ENCODE data around the gene MRM2.
A peak's percentile ranks its signal among the peaks of the same experiment; 100 is the strongest.

The MRM2 gene

GRCh38 chr7:2245883-2246675 lies 4.1 kb upstream of the MRM2 start:
- no peak for DNase-seq

- DNase-seq: no peak
These were observed 2.5 kb upstream of the MRM2 start for GRCh38 chr7:2244404-2244995.

GRCh38 chr7:2243458-2243857 lies 1.5 kb upstream of the MRM2 start:
- DNase-seq: no peak

- DNase-seq: no peak
These were observed 780 bp upstream of the MRM2 start for GRCh38 chr7:2242541-2243429.

GRCh38 chr7:2239242-2239641 lies 2.8 kb downstream of the MRM2 start:
- no peak for DNase-seq

GRCh38 chr7:2237109-2237602 lies 4.8 kb downstream of the MRM2 start:
- no peak for DNase-seq

- no peak for DNase-seq
These were observed 8.1 kb downstream of the MRM2 start for GRCh38 chr7:2233926-2234325.

GRCh38 chr7:2232766-2233520 lies 9.1 kb downstream of the MRM2 start, which contains the start of gene MAD1L1:
Gene MAD1L1, minus strand, starts transcription at chr7:2232945. Its CDS starts 2,812 bp downstream, at chr7:2230133.
- DNase-seq: peak; percentile 65 to 91

- DNase-seq: no peak
These were observed 9.8 kb downstream of the MRM2 start for GRCh38 chr7:2231992-2232765.

GRCh38 chr7:2230882-2231281 lies 11.1 kb downstream of the MRM2 start:
- no peak for DNase-seq

GRCh38 chr7:2230226-2230625 lies 11.8 kb downstream of the MRM2 start:
- DNase-seq: no peak

GRCh38 chr7:2229467-2229866 lies 12.5 kb downstream of the MRM2 start:
- DNase-seq: no peak

- no peak for DNase-seq
These were observed 13.1 kb downstream of the MRM2 start for GRCh38 chr7:2228921-2229320.

- DNase-seq: no peak
These were observed 14.3 kb downstream of the MRM2 start for GRCh38 chr7:2227699-2228098.

GRCh38 chr7:2225830-2226229 lies 16.2 kb downstream of the MRM2 start:
- DNase-seq: no peak

- no peak for DNase-seq
These were observed 16.7 kb downstream of the MRM2 start for GRCh38 chr7:2225336-2225735.

- DNase-seq: no peak
These were observed 17.1 kb downstream of the MRM2 start for GRCh38 chr7:2224934-2225333.

GRCh38 chr7:2224491-2224928 lies 17.5 kb downstream of the MRM2 start:
- DNase-seq: no peak

- DNase-seq: no peak
These were observed 18.7 kb downstream of the MRM2 start for GRCh38 chr7:2223321-2223720.

- DNase-seq: no peak
These were observed 19.5 kb downstream of the MRM2 start for GRCh38 chr7:2222516-2222915.

GRCh38 chr7:2220954-2221353 lies 21.1 kb downstream of the MRM2 start:
- DNase-seq: no peak

- DNase-seq: no peak
These were observed 21.5 kb downstream of the MRM2 start for GRCh38 chr7:2220506-2220905.

Data from NCI-H446 (cell line).